ENCODE results near the gene PIGK.

The PIGK gene

GRCh38 chr1:77040826-77041225 is 178.4 kb downstream of the PIGK start:
- DNase-seq (ENCODE audit: low read depth in 1 of 2, low spot score in 1 of 2), result no peak

GRCh38 chr1:77039739-77040138 is 179.5 kb downstream of the PIGK start:
- no peak for DNase-seq (ENCODE audit: low read depth in 1 of 2, low spot score in 1 of 2)

- DNase-seq (ENCODE audit: low read depth in 1 of 2, low spot score in 1 of 2), result no peak
Observed at GRCh38 chr1:77039111-77039510, 180.1 kb downstream of the PIGK start.

All from activated CD4-positive, alpha-beta T cell treated with anti-CD3 and anti-CD28 coated beads, Interleukin-2, amount 50 U/mL, for 24 hours (primary cell).